ENCODE results near the gene THSD7B.

- TF ChIP-seq RAD21 (IDR thresholded peaks at IDR 0.05; ENCODE audit: low read depth), result no peak
- TF ChIP-seq CEBPB (IDR thresholded peaks at IDR 0.05), result no peak
- TF ChIP-seq FOXM1 (IDR thresholded peaks at IDR 0.05; ENCODE audit: borderline replicate concordance, low read depth), result no peak
- no peak for TF ChIP-seq REST (IDR thresholded peaks at IDR 0.05; ENCODE audit: low read depth)
- no peak for TF ChIP-seq NFIC (IDR thresholded peaks at IDR 0.05)
These were observed 959.6 kb downstream of the THSD7B start for GRCh38 chr2:137724912-137725311.
